Erythroblast (primary cell): ENCODE data around the gene ZNF407.

Experiments used
- DNase-seq, 2 experiments: peaks; one replicate each; lab custom pipeline; 2025; lab: John Stamatoyannopoulos, UW
- GATA1 ChIP-seq: IDR thresholded peaks from 2 replicates; pipeline ENCODE4 v1.6.1; 2011; ENCODE audit warnings: low read depth, mild to moderate bottlenecking, control low read depth, low read length, moderate library complexity
- POLR2A ChIP-seq: IDR thresholded peaks from 2 replicates; pipeline ENCODE4 v1.6.1; 2011; ENCODE audit warnings: mild to moderate bottlenecking, low read length

The ZNF407 gene

GRCh38 chr18:74921057-74921820, 323.6 kb downstream of the ZNF407 start:
- TF ChIP-seq GATA1 (no peak), POLR2A (no peak)
- no peak for DNase-seq

GRCh38 chr18:74926051-74926450, 328.4 kb downstream of the ZNF407 start:
- no peak for TF ChIP-seq POLR2A
- TF ChIP-seq GATA1: no peak
- no peak for DNase-seq

- no peak for DNase-seq
- TF ChIP-seq GATA1 (no peak), POLR2A (no peak)
Observed at GRCh38 chr18:74928194-74928968, 330.7 kb downstream of the ZNF407 start.

- no peak for DNase-seq
- no peak for TF ChIP-seq GATA1
Observed at GRCh38 chr18:74929110-74929509, 331.4 kb downstream of the ZNF407 start.

- DNase-seq: no peak
- TF ChIP-seq GATA1 (no peak), POLR2A (no peak)
Observed at GRCh38 chr18:74930616-74931015, 332.9 kb downstream of the ZNF407 start.

GRCh38 chr18:74933930-74934329, 336.3 kb downstream of the ZNF407 start:
- DNase-seq: no peak
- no peak for TF ChIP-seq POLR2A
- no peak for TF ChIP-seq GATA1

- TF ChIP-seq GATA1 (no peak), POLR2A (no peak)
- no peak for DNase-seq
Observed at GRCh38 chr18:74935434-74935833, 337.8 kb downstream of the ZNF407 start.

DNA sequence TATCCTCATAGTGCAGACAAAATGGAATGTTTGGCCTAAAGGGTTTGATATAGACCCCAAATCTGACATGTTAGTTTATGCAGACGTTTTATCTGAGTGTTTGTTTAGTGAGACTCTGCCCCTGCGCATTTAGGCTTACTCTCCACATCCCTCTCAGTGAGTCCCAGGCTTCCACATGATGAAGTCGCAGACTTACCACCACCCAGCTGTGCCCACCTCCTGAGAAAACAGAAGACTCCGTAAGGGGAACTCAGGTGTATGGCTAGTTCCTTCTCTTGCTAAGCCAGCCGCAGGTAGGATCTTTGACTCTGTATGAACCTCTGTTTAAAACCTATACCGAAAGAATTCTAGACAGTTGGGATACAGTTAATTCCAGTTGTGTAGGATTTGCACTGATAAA, 338.7 kb downstream of the ZNF407 start:
- no peak for TF ChIP-seq GATA1
- TF ChIP-seq POLR2A: no peak
- no peak for DNase-seq

GRCh38 chr18:74937291-74937690, 339.6 kb downstream of the ZNF407 start:
- no peak for DNase-seq
- TF ChIP-seq POLR2A (no peak), GATA1 (no peak)

DNA sequence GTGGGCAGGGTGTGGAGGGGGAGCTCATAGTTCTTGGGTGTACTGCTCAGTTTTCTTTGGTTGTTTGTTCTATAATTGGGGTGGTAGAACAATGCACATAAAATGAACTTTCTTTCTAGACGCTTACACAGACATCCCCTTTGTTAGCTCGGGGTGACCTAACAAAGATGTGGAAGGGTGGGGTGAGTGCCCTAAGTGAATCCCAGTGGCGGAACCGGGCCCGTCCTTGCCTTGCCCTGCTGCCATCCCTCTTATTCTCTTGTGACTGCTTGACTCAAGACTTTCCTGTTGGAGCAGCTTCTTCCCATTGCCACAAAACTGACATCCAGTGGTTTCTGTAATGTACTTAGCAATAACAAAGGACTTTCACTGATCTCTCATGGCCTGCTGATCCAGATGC, 343.2 kb downstream of the ZNF407 start:
- no peak for TF ChIP-seq GATA1
- no peak for TF ChIP-seq POLR2A

GRCh38 chr18:74942319-74942910, 344.7 kb downstream of the ZNF407 start:
- no peak for TF ChIP-seq POLR2A
- TF ChIP-seq GATA1: no peak
- DNase-seq: no peak

More for the DNA sequence above, 343.2 kb downstream of the ZNF407 start:
- DNase-seq: no peak

- TF ChIP-seq POLR2A (no peak), GATA1 (no peak)
- no peak for DNase-seq
Observed at GRCh38 chr18:74944676-74945075, 347.0 kb downstream of the ZNF407 start.

DNA sequence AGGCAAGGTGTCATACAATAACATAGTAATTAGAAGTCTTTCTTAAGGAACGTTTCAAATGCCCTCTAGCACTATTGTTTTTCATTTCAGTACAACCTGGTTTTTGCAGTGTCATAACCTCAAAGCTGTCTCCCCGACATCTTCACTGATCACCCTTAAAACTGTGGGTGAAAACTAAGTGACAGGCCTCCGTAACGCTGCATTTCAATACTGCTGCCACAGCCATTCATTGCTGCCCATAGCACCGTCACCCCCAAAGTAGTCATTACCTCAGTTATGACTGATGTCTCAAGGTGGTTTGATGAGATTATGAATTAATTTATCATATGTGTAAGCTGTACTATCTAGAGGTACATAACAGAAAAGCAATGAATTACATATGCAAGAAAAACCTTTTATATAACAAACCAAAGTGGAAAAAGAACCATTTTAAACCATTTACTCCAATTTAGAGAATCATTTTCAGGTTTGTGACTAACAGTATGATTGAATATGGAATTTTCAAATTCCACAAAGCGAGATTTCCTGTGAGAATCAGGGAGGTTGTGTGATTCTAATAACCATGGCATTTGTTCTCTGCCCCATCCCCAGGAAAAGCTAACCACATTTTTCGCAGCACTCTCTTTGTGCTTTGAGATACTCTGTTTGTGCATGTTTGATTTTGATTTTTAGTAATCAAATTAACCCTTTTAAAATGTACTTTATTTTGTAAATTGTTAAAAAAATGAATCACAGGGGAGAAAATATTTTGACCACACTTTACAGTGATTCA, 348.3 kb downstream of the ZNF407 start:
- no peak for TF ChIP-seq GATA1
- TF ChIP-seq POLR2A: no peak
- DNase-seq: no peak
